GM12873 (cell line): ENCODE results near the gene CLIP4.

ENCODE experiments used
- TF ChIP-seq, protein P1 (sequence below): IDR thresholded peaks from 2 replicates; pipeline ENCODE4 v1.5.1; 2012; ENCODE audit warnings: low read depth, mild to moderate bottlenecking, moderate library complexity, low read length, control low read depth; ENCODE audit not compliant: insufficient read depth; ENCODE audit errors: missing control alignments

Gene CLIP4

DNA sequence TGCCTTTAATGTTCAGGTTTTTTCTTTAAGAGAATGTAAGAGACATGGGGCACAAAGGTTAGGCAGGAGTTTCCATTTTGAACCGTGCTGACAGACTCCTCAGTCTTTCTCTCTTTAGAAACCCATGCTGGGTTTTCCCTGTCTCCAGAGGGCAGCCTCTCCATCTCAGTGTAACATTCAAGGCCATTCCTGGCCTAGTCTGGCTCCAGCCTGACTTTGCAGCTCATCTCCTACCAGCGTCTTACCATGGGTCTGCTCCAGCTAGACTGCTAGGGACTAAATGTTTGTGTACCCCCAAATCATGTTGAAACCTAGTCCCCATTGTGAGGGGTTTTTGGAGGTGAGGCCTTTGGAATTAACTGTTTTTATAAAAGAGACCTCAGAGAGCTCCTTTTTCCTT, 9.8 kb upstream of the CLIP4 start:
- TF ChIP-seq, protein P1, sequence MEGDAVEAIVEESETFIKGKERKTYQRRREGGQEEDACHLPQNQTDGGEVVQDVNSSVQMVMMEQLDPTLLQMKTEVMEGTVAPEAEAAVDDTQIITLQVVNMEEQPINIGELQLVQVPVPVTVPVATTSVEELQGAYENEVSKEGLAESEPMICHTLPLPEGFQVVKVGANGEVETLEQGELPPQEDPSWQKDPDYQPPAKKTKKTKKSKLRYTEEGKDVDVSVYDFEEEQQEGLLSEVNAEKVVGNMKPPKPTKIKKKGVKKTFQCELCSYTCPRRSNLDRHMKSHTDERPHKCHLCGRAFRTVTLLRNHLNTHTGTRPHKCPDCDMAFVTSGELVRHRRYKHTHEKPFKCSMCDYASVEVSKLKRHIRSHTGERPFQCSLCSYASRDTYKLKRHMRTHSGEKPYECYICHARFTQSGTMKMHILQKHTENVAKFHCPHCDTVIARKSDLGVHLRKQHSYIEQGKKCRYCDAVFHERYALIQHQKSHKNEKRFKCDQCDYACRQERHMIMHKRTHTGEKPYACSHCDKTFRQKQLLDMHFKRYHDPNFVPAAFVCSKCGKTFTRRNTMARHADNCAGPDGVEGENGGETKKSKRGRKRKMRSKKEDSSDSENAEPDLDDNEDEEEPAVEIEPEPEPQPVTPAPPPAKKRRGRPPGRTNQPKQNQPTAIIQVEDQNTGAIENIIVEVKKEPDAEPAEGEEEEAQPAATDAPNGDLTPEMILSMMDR, result no peak

DNA sequence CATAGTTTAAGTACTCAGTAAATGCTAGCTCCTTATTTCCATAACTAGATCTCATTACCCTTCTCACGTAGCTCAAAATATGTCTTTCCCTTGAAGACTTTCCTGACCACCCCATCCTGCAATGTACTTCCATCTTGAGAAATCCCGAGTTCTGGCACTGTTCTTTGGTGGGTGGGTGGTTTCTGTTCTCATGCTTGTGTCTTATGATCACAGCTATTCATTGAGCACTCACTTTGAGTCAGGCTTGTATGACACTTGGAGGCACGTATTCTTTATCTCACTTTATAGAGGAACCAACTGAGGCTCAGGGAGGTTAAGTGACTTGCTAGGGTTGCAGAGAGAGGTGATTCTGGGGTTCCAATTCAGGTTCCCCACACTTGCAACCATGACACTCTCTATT, 9.0 kb upstream of the CLIP4 start:
- TF ChIP-seq, protein P1, result no peak

DNA sequence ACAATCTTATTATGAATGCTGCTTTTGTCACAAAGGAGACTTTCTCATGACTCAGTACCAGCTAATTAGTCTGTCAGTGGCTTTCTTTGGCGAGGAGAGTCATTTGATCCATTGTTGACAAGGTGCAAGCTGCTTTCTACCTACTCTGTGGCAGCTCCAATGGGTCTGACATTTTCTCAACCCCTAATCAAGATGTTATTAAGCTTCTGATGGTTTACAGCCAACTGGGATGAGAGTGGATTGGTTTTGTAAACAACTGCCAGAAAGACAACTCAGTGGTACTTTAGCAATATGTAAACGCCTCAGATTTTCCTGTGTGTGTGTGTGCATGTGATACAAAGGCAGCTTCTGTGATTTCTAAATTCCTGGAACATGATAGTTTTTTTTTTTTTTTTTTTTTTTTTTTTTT, 8.2 kb upstream of the CLIP4 start:
- TF ChIP-seq, protein P1, result no peak

DNA sequence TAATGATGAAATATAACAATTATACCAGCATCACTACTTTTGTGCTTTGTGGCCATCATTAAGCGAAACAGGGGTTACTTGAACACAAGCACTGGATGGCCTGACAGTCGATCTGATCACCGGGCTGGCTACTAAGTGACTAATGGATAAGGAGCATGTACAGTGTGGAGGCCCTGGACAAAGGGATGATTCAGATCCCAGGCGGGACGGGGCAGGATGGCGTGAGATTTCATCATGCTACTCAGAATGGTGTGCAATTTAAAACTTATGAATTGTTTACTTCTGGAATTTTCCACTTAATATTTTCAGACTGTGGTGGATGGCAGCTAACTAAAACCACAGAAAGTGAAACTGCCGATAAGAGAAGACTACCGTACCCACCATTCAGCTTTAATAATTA, 7.0 kb upstream of the CLIP4 start:
- TF ChIP-seq, protein P1, result no peak

DNA sequence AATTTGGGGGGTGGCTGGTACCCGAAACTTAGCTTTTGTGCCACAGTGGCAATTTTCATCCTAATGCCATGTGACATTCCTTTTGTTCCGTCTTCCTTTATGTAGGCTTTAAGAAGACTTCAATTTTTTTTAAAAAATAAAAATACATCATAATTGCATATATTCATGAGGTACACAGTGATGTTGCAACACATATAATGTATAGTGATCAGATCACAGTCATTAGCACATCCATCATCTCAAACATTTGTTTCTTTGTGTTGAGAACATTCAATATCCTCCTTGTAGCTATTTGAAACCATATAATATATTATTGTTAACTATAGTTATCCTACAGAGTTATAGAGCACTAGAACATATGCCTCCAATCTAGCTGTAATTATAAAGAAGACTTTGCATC, 6.0 kb upstream of the CLIP4 start:
- TF ChIP-seq, protein P1, result no peak

- TF ChIP-seq, protein P1, result no peak
These were observed 4.2 kb upstream of the CLIP4 start for GRCh38 chr2:29110916-29111535.

- TF ChIP-seq, protein P1, result no peak
These were observed 2.8 kb upstream of the CLIP4 start for GRCh38 chr2:29112379-29112778.
